HCT116 (cell line): Measurements from ENCODE around the gene AUTS2. TPM values are rescaled to one million over a fixed set of nuclear protein-coding genes. Genes with fewer than 3 reads are reported as not detected.

ENCODE experiments used
- ATAC-seq: fragments of 200-7000 bp; cut with Tn5 transposase; 2 replicates; pipeline ENCODE4 v1.9.1; 2020; ENCODE audit warnings: mild to moderate bottlenecking, moderate library complexity
- BruUV-seq: library from RNA; stranded (reverse); fragments of 400-500 nt; replicated peaks from 2 replicates; lab custom pipeline; 2021; lab: Mats Ljungman, UMichigan
- CTCF ChIA-PET: fragments of 300-600 bp; sonication (Branson Sonifier 250); formaldehyde crosslinking; loops from one replicate; lab custom pipeline; 2021; ENCODE audit warnings: antibody characterized with exemption; lab: Charles Lee
- POLR2A ChIA-PET: fragments of 300-600, 350-600 bp; sonication (Branson Sonifier 250); formaldehyde crosslinking; loops from one replicate; lab custom pipeline; 2021; ENCODE audit warnings: antibody characterized with exemption; lab: Charles Lee
- RAD21 ChIA-PET, 2 experiments: fragments of 300-600 bp; sonication (Branson Sonifier 250); formaldehyde crosslinking; loops; one replicate each; lab custom pipeline; 2023; ENCODE audit warnings: low total read pairs in 2 of 2; ENCODE audit not compliant: uncharacterized antibody in 2 of 2, unreplicated experiment in 2 of 2, low non-redundant PET in 1 of 2; lab: Charles Lee
- DNase-seq: peaks from one replicate; pipeline ENCODE4 v3.0.0-alpha.2; 2010; ENCODE audit warnings: low read depth, low spot score
- H2AFZ ChIP-seq: fragments of 200-600 bp; shearing (Covaris generic), sonication (generic); 2 replicates; pipeline ENCODE4 v1.6.1; 2017; ENCODE audit warnings: low read depth, mixed run types, mixed read lengths, antibody characterized with exemption, low read length; ENCODE audit not compliant: poor library complexity, severe bottlenecking
- H3K27ac ChIP-seq: 2 replicates; pipeline ENCODE4 v1.5.1; 2012; ENCODE audit warnings: low read depth, low read length
- H3K27me3 ChIP-seq: fragments of 200-600 bp; sonication (generic); 2 replicates; pipeline ENCODE4 v1.6.1; 2016; ENCODE audit warnings: mixed run types, low read length, mixed read lengths; ENCODE audit not compliant: insufficient read depth
- H3K36me3 ChIP-seq, 2 experiments: fragments of 200-500 bp in 1 of 2; fragments of 200-600 bp in 1 of 2; sonication (Bioruptor generic) in 1 of 2; sonication (generic) in 1 of 2; 2 replicates each; pipeline versions ENCODE4 v1.5.1 to v1.6.1; 2014 to 2016; ENCODE audit warnings: low read length in 2 of 2, inconsistent platforms in 1 of 2, mixed read lengths in 1 of 2, mixed run types in 1 of 2; ENCODE audit not compliant: insufficient read depth in 2 of 2, control insufficient read depth in 1 of 2
- H3K4me1 ChIP-seq, 2 experiments: fragments of 200-600 bp in 1 of 2; sonication (generic) in 1 of 2; 2 replicates each; pipeline versions ENCODE4 v1.5.1 to v1.6.1; 2012 to 2017; ENCODE audit warnings: low read length in 2 of 2, inconsistent platforms in 1 of 2, mild to moderate bottlenecking in 1 of 2, mixed read lengths in 1 of 2, mixed run types in 1 of 2, moderate library complexity in 1 of 2; ENCODE audit not compliant: insufficient read depth in 2 of 2, control insufficient read depth in 1 of 2
- H3K4me2 ChIP-seq: fragments of 200-600 bp; sonication (generic); 2 replicates; pipeline ENCODE4 v1.6.1; 2017; ENCODE audit warnings: mixed run types, low read length, mixed read lengths
- H3K4me3 ChIP-seq, 2 experiments: fragments of 200-600 bp in 1 of 2; sonication (generic) in 1 of 2; replicated peaks in 1 of 2; 2 replicates each; pipeline ENCODE4 v1.5.1; 2011 to 2016; ENCODE audit warnings: low read length in 2 of 2, control low read depth in 1 of 2, low read depth in 1 of 2, mild to moderate bottlenecking in 1 of 2, mixed read lengths in 1 of 2, mixed run types in 1 of 2
- H3K79me2 ChIP-seq: fragments of 200-600 bp; sonication (generic); 2 replicates; pipeline ENCODE4 v1.6.1; 2017; ENCODE audit warnings: mild to moderate bottlenecking, mixed run types, low read length, moderate library complexity, mixed read lengths; ENCODE audit not compliant: insufficient read depth
- H3K9ac ChIP-seq: fragments of 200-600 bp; sonication (generic); 2 replicates; pipeline ENCODE4 v1.6.1; 2016; ENCODE audit warnings: low read length, mixed read lengths
- H3K9me2 ChIP-seq: fragments of 200-600 bp; sonication (generic), shearing (Covaris generic); 2 replicates; pipeline ENCODE4 v1.6.1; 2017; ENCODE audit warnings: mixed run types, mild to moderate bottlenecking, moderate library complexity; ENCODE audit not compliant: insufficient read depth
- H3K9me3 ChIP-seq, 2 experiments: fragments of 200-500 bp in 1 of 2; fragments of 200-600 bp in 1 of 2; sonication (Bioruptor generic) in 1 of 2; sonication (generic) in 1 of 2; 2 replicates each; pipeline ENCODE4 v1.6.1; 2014 to 2017; ENCODE audit warnings: low read length in 2 of 2, mixed read lengths in 2 of 2, inconsistent platforms in 1 of 2, low read depth in 1 of 2, mild to moderate bottlenecking in 1 of 2, mixed run types in 1 of 2, moderate library complexity in 1 of 2; ENCODE audit not compliant: control insufficient read depth in 1 of 2, insufficient read depth in 1 of 2
- H4K20me1 ChIP-seq: fragments of 200-600 bp; sonication (generic), shearing (Covaris generic); 2 replicates; pipeline ENCODE4 v1.6.1; 2017; ENCODE audit warnings: mixed run types, mild to moderate bottlenecking, moderate library complexity; ENCODE audit not compliant: insufficient read depth
- CBX3 ChIP-seq: IDR thresholded peaks from 2 replicates; pipeline ENCODE4 v1.6.1; 2012; ENCODE audit warnings: low read depth
- CEBPB ChIP-seq: IDR thresholded peaks from 2 replicates; pipeline ENCODE4 v1.6.1; 2012; ENCODE audit warnings: low read depth
- EGR1 ChIP-seq: IDR thresholded peaks from 2 replicates; pipeline ENCODE4 v1.6.1; 2012; ENCODE audit warnings: low read depth
- ELF1 ChIP-seq: IDR thresholded peaks from 2 replicates; pipeline ENCODE4 v1.6.1; 2012; ENCODE audit warnings: low read depth, borderline replicate concordance
- EZH2 ChIP-seq: fragments of 200-600 bp; sonication (generic); IDR thresholded peaks from 2 replicates; pipeline ENCODE4 v1.6.1; 2017; ENCODE audit warnings: antibody characterized with exemption, mixed run types
- FOSL1 ChIP-seq: IDR thresholded peaks from 2 replicates; pipeline ENCODE4 v1.6.1; 2012; ENCODE audit warnings: low read depth
- JUND ChIP-seq: IDR thresholded peaks from 2 replicates; pipeline ENCODE4 v1.6.1; 2012
- POLR2AphosphoS5 ChIP-seq: IDR thresholded peaks from 2 replicates; pipeline ENCODE4 v1.6.1; 2011; ENCODE audit warnings: mild to moderate bottlenecking, low read depth, low read length, moderate library complexity
- SIN3A ChIP-seq: IDR thresholded peaks from 2 replicates; pipeline ENCODE4 v1.6.1; 2012; ENCODE audit warnings: low read depth
- TCF7L2 ChIP-seq: IDR thresholded peaks from 2 replicates; pipeline ENCODE4 v1.7.0; 2011; ENCODE audit warnings: borderline replicate concordance, inconsistent platforms; ENCODE audit not compliant: insufficient read depth, insufficient read length; ENCODE audit errors: extremely low read depth
- ZFX ChIP-seq: fragments of 450-650 bp; IDR thresholded peaks from 2 replicates; pipeline ENCODE4 v1.6.1; 2017
- intact Hi-C: fragments of 100-400 bp; cut with micrococcal nuclease; formaldehyde crosslinking; loops from 2 replicates; pipeline ENCODE4 v1.10.0; 2022
- total RNA-seq: library from RNA; stranded (reverse); gene quantifications from one replicate; pipeline ENCODE4 v1.2.1, GENCODE V29; 2021; ENCODE audit not compliant: unreplicated experiment
- TF ChIP-seq, protein P1 (sequence below): IDR thresholded peaks from 2 replicates; pipeline ENCODE4 v1.6.1; 2011; ENCODE audit warnings: mild to moderate bottlenecking, low read length, moderate library complexity; ENCODE audit not compliant: insufficient replicate concordance; ENCODE audit errors: extremely low read depth
- TF ChIP-seq, protein P2 (sequence below): IDR thresholded peaks from 2 replicates; pipeline ENCODE4 v1.6.1; 2012

AUTS2 gene
- total RNA-seq, 1 experiment from 2014 or later: 0.93 TPM

DNA sequence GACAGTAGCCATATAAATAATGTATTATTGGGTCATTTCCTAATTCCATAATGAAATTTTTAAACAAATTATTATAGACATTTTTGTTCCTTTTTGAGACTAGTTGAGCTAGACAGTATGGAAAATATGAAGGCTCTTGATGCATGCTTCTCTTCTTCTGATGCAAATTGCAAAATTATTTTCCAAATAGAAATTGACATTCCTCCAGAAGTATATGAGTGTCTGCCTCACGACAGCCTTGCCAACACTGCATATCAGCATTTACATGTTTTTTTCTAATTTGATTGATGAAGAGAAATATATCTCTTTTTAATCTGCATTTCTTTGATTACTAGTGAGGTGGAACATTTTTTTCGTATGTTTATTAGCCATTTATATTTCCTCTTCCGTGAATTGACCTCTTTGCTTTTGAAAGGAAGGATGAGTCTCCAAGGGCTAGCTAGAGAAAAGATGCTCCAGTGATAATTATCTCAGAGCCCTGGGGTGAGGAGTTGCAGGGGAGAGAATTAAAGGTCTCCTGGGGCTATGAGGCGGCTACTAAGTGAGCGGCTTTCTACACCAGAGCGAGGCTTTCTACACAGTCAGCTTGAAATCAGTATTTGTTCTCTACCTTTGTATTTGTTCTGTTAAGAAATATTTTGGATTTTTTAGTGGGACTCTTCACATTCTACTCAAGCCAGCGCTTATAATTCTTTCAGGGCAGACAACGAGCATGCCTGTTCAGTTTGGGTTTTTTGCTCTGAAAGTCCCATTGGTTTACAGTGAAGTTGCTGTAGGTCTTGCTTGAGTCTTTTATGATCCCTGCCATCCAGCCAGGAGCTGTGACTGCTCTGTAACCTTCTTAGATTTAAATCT is 821.5 kb downstream of the AUTS2 start:
- Histone ChIP-seq H3K9me3 (peaks cover 8 to 27% of the 10 kb centered on the region in 2 experiments; a peak in 2 of 4 replicates), H3K9ac (no peak overlapping the region), H3K36me3 (no peaks in the 10 kb centered on the region), H3K27ac (no peak overlapping the region), H3K79me2 (no peaks in the 10 kb centered on the region), H3K4me2 (no peak overlapping the region), H3K4me1 (no peaks in the 10 kb centered on the region), H4K20me1 (no peaks in the 10 kb centered on the region), H3K9me2 (no peaks in the 10 kb centered on the region), H3K4me3 (no peak overlapping the region), H3K27me3 (no peaks in the 10 kb centered on the region), H2AFZ (no peak overlapping the region)
- intact Hi-C loops: no loop called here
- TF ChIP-seq SIN3A (no peak), CEBPB (no peak), EGR1 (no peak), TCF7L2 (no peak), POLR2AphosphoS5 (no peak), EZH2 (no peak), FOSL1 (no peak), ELF1 (no peak), CBX3 (no peak), JUND (no peak), ZFX (no peak)
- TF ChIP-seq, protein P1, sequence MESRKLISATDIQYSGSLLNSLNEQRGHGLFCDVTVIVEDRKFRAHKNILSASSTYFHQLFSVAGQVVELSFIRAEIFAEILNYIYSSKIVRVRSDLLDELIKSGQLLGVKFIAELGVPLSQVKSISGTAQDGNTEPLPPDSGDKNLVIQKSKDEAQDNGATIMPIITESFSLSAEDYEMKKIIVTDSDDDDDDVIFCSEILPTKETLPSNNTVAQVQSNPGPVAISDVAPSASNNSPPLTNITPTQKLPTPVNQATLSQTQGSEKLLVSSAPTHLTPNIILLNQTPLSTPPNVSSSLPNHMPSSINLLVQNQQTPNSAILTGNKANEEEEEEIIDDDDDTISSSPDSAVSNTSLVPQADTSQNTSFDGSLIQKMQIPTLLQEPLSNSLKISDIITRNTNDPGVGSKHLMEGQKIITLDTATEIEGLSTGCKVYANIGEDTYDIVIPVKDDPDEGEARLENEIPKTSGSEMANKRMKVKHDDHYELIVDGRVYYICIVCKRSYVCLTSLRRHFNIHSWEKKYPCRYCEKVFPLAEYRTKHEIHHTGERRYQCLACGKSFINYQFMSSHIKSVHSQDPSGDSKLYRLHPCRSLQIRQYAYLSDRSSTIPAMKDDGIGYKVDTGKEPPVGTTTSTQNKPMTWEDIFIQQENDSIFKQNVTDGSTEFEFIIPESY: no peak
- TF ChIP-seq, protein P2, sequence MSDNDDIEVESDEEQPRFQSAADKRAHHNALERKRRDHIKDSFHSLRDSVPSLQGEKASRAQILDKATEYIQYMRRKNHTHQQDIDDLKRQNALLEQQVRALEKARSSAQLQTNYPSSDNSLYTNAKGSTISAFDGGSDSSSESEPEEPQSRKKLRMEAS: no peak
- ChIA-PET POLR2A (no interaction called here), RAD21 (no interaction called here), CTCF (no interaction called here)
- ATAC-seq: no peak
- no TSS peak for BruUV-seq
- DNase-seq: no peak
